DOHH2 (cell line): Measurements from ENCODE around the gene OOSP2.

Experiments
- EZH2phosphoT487 ChIP-seq: fragments of 200-600 bp; sonication (generic); IDR thresholded peaks from 2 replicates; pipeline ENCODE4 v1.6.1; 2017; ENCODE audit warnings: borderline replicate concordance, mild to moderate bottlenecking, antibody characterized with exemption, low read length, moderate library complexity, mixed read lengths
- TF ChIP-seq, protein P1 (sequence below): fragments of 200-600 bp; sonication (generic); IDR thresholded peaks from one replicate; pipeline ENCODE4 v1.5.1; 2014; ENCODE audit warnings: antibody characterized with exemption, mild to moderate bottlenecking, low read depth, low read length; ENCODE audit not compliant: poor library complexity, severe bottlenecking

DNA sequence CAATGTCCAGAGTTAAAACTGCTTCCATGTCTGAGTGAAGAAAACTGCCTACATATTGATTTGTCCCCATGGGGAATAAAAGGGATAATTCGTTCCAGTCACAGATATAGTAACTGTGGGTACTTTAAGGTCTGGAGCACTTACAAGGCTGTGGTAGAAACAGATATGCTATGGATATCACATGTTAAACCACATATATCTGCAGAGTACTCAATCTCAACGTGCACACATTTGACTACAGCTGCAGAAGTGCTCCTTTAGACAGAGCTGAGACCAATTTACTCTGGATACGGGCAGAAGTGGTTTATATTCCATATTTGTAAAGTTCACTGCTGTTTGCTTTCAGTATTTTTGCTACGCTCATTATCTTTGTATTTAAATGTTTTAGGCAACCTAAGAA, 38.5 kb downstream of the OOSP2 start:
- TF ChIP-seq, protein P1, sequence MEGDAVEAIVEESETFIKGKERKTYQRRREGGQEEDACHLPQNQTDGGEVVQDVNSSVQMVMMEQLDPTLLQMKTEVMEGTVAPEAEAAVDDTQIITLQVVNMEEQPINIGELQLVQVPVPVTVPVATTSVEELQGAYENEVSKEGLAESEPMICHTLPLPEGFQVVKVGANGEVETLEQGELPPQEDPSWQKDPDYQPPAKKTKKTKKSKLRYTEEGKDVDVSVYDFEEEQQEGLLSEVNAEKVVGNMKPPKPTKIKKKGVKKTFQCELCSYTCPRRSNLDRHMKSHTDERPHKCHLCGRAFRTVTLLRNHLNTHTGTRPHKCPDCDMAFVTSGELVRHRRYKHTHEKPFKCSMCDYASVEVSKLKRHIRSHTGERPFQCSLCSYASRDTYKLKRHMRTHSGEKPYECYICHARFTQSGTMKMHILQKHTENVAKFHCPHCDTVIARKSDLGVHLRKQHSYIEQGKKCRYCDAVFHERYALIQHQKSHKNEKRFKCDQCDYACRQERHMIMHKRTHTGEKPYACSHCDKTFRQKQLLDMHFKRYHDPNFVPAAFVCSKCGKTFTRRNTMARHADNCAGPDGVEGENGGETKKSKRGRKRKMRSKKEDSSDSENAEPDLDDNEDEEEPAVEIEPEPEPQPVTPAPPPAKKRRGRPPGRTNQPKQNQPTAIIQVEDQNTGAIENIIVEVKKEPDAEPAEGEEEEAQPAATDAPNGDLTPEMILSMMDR, result no peak
- no peak for TF ChIP-seq EZH2phosphoT487
